Renal cortical epithelial cell (primary cell): ENCODE results near the gene SLC17A7. TPM values are rescaled to one million over a fixed set of nuclear protein-coding genes. Genes with fewer than 3 reads are reported as not detected.

Source experiments
- DNase-seq: peaks from one replicate; pipeline ENCODE4 v3.0.0-alpha.2; 2011; ENCODE audit warnings: low read depth
- total RNA-seq: library from RNA; depleted of rRNA; stranded (reverse); fragments of >200 nt; gene quantifications from 2 replicates; pipeline ENCODE4 v1.2.3, GENCODE V29; 2014

The SLC17A7 gene
- total RNA-seq, 1 donor from 2014 or later = 0.15 TPM

GRCh38 chr19:49427855-49428546 lies 13.3 kb downstream of the SLC17A7 start:
- no peak for DNase-seq

GRCh38 chr19:49427339-49427738 lies 14.0 kb downstream of the SLC17A7 start:
- no peak for DNase-seq

GRCh38 chr19:49425922-49426592 lies 15.3 kb downstream of the SLC17A7 start:
- DNase-seq = no peak

- no peak for DNase-seq
Measured at GRCh38 chr19:49425178-49425577, 16.1 kb downstream of the SLC17A7 start, which contains the start of gene GFY. Gene GFY (plus strand): TSS chr19:49425388. CDS start chr19:49426431, 1,043 bp downstream.

- DNase-seq = no peak
Measured at GRCh38 chr19:49423985-49424303, 17.4 kb downstream of the SLC17A7 start.

GRCh38 chr19:49423071-49423984 lies 18.0 kb downstream of the SLC17A7 start, which contains the start of gene PTH2:
Gene PTH2 (minus strand): TSS chr19:49423441. CDS start chr19:49423339, 102 bp downstream.
- DNase-seq = no peak

GRCh38 chr19:49422407-49423070 lies 18.8 kb downstream of the SLC17A7 start:
- DNase-seq = no peak

- DNase-seq = no peak
Measured at GRCh38 chr19:49421878-49422202, 19.5 kb downstream of the SLC17A7 start.

GRCh38 chr19:49421039-49421877 lies 20.1 kb downstream of the SLC17A7 start:
- no peak for DNase-seq

GRCh38 chr19:49420227-49420626 lies 21.1 kb downstream of the SLC17A7 start:
- no peak for DNase-seq

GRCh38 chr19:49419173-49419572 lies 22.2 kb downstream of the SLC17A7 start:
- DNase-seq = no peak

GRCh38 chr19:49418511-49418910 lies 22.8 kb downstream of the SLC17A7 start:
- DNase-seq = no peak

GRCh38 chr19:49417088-49417487 lies 24.2 kb downstream of the SLC17A7 start:
- DNase-seq = no peak

GRCh38 chr19:49415810-49416200 lies 25.5 kb downstream of the SLC17A7 start:
- no peak for DNase-seq

GRCh38 chr19:49415102-49415809 lies 26.1 kb downstream of the SLC17A7 start:
- DNase-seq = no peak

GRCh38 chr19:49414256-49414655 lies 27.1 kb downstream of the SLC17A7 start:
- no peak for DNase-seq

- DNase-seq = no peak
Measured at GRCh38 chr19:49413348-49413747, 28.0 kb downstream of the SLC17A7 start.

GRCh38 chr19:49411681-49412326 lies 29.5 kb downstream of the SLC17A7 start:
- no peak for DNase-seq

- no peak for DNase-seq
Measured at GRCh38 chr19:49409441-49410029, 31.8 kb downstream of the SLC17A7 start.
